Ureter (tissue), 1 donor: ENCODE measurements around the gene MRPS18A. TPM values are rescaled to one million over a fixed set of nuclear protein-coding genes. Genes with fewer than 3 reads are reported as not detected.

ENCODE experiments used
- DNase-seq: peaks from one replicate; pipeline ENCODE4 v3.0.0-alpha.2; 2020; ENCODE audit warnings: low spot score
- total RNA-seq: library from RNA; stranded (reverse); gene quantifications from one replicate; pipeline ENCODE4 v1.2.4, GENCODE V29; 2023
- donor health status: DM: yes; HTN: yes; CAD: no.

Gene MRPS18A
- total RNA-seq, 1 donor from 2014 or later: 41.8 TPM

GRCh38 chr6:43698584-43699349, 11.2 kb upstream of the MRPS18A start:
- DNase-seq: no peak

GRCh38 chr6:43697421-43697820, 9.8 kb upstream of the MRPS18A start:
- no peak for DNase-seq

GRCh38 chr6:43695967-43696291, 8.3 kb upstream of the MRPS18A start:
- no peak for DNase-seq

GRCh38 chr6:43695215-43695966, 7.8 kb upstream of the MRPS18A start:
- DNase-seq: no peak

GRCh38 chr6:43689421-43689820, 1.8 kb upstream of the MRPS18A start:
- DNase-seq: no peak

GRCh38 chr6:43687079-43687436, 533 bp downstream of the MRPS18A start:
- DNase-seq: no peak

- DNase-seq: no peak
Measured at GRCh38 chr6:43683708-43684455, 3.7 kb downstream of the MRPS18A start.

- DNase-seq: no peak
Measured at GRCh38 chr6:43682724-43683429, 4.7 kb downstream of the MRPS18A start.

GRCh38 chr6:43681303-43681702, 6.3 kb downstream of the MRPS18A start:
- DNase-seq: no peak

- DNase-seq: no peak
Measured at GRCh38 chr6:43680308-43681200, 7.0 kb downstream of the MRPS18A start.

GRCh38 chr6:43679057-43679456, 8.5 kb downstream of the MRPS18A start:
- DNase-seq: no peak

GRCh38 chr6:43678341-43678740, 9.2 kb downstream of the MRPS18A start:
- no peak for DNase-seq

GRCh38 chr6:43677759-43678158, 9.8 kb downstream of the MRPS18A start:
- no peak for DNase-seq

- no peak for DNase-seq
Measured at GRCh38 chr6:43676962-43677606, 10.5 kb downstream of the MRPS18A start.

GRCh38 chr6:43674921-43675320, 12.7 kb downstream of the MRPS18A start:
- DNase-seq: no peak

- DNase-seq: no peak
Measured at GRCh38 chr6:43674291-43674690, 13.3 kb downstream of the MRPS18A start.

GRCh38 chr6:43673444-43674084, 14.0 kb downstream of the MRPS18A start:
- DNase-seq: no peak

GRCh38 chr6:43671801-43672690, 15.5 kb downstream of the MRPS18A start:
- DNase-seq: no peak
